GM08714 (cell line): ENCODE measurements around the gene KDF1.

ENCODE experiments used
- H3K4me3 ChIP-seq: fragments of 200-500 bp; sonication (Bioruptor generic); 2 replicates; pipeline ENCODE4 v1.5.1; 2014; ENCODE audit warnings: mild to moderate bottlenecking, low read length, inconsistent platforms
- ZNF274 ChIP-seq: IDR thresholded peaks from 2 replicates; pipeline ENCODE4 v1.6.1; 2012; ENCODE audit warnings: mild to moderate bottlenecking, low read depth, low read length

Gene KDF1

DNA sequence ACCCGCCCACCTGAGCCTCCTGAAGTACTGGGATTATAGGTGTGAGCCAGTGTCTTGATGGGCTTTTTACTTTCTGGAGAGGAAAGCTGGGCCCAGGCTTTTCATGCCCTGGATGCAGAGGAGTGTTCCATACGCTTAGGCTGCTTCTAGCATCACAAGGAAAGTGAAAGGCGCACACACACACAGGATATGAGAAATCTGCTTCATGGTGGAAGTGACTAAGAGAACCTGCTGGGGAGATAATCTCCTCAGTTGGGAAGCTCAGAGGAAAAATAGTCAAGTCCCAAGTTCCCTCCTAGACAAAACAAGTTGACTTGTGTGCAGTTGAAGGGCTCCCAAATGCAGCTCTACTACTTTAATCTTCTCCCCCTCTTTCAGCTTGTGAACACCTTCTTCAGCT is 36.6 kb downstream of the KDF1 start:
- H3K4me3 ChIP-seq = no peak overlapping the region
- no peak for TF ChIP-seq ZNF274

DNA sequence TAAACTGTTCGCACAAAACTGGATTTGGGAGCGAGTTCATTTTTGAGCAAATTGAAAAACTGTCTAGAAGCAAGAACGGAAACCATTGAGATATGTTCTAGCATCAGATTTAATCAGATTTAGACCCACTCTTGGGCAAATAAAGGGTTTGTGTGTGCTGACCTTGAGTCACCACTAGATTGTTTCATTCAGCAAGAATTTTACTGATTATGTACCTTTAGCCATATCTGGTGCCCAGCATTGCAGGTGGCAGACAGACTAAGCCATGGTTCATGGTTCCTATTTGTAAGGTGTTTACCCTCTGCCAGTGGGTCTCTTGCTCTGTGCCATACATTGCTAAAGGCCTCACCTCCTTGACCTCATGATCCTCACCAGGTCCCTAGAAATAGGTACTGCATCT is 37.4 kb downstream of the KDF1 start:
- TF ChIP-seq ZNF274 = no peak
- peak overlapping the region; percentile 99 for H3K4me3 ChIP-seq

DNA sequence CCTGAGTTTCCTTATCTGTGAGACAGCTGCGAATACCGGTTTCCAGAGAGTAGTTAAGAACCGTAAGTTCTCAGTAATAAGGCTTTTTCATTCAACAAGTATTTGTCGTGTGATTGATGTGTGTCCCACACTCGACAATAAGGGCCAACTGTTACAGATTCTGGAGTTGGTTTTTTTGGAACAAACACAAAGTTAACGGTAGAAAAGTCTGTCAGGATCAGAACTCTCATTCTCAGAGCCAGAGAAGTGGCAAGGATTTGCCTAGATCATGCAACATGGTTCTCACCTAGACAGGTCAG is 37.9 kb downstream of the KDF1 start:
- no peak for TF ChIP-seq ZNF274

DNA sequence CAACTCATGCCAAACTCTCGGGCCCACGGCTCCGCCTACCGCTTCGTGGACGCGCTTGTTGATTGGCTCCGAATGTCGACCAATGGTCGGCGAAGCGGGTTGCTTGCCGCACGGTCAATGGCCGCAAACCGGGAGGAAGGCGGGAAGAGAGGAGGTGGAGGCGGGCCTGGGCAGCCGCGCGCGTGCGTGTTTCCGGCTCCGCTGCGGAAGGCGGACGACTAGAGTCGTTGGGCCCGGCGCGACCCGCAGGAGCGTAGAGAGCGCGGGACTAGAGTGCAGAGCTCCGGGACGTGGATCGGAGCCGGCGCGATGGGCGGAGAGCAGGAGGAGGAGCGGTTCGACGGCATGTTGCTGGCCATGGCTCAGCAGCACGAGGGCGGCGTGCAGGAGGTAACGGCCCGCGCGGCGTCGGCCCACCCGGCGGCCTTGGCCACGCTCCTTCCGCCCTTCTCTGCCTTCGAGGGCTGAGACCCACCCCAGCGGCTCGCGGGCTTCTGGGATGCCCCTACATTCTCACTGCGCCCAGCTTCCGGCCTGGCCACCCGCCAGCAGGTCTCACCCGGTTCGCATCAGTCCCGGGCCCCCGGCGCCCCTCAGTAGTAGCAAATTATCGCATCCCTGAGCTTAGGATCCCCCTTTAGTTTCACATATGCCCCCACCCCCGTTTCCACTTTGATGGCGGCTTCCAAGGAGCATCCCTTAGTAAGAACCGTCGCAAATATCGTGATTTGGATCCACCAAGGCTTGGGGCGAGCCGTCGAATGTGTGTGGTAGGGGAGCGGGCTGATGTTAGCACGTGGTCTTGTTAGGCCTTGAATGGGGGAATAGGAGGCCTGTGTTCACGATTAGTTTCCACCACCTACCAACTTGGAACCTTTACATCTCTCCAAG is 38.5 kb downstream of the KDF1 start, which contains the start of gene NUDC:
TSS of gene NUDC (plus strand) at position 204 of the 891 bp plus-strand sequence. CDS start at position 310, 106 bp downstream.
- peak within 1 kb of the TSS; percentile 99 for H3K4me3 ChIP-seq
- TF ChIP-seq ZNF274 = no peak

More for the DNA sequence above, 37.9 kb downstream of the KDF1 start:
- H3K4me3 ChIP-seq = peak overlapping the region; percentile 99

DNA sequence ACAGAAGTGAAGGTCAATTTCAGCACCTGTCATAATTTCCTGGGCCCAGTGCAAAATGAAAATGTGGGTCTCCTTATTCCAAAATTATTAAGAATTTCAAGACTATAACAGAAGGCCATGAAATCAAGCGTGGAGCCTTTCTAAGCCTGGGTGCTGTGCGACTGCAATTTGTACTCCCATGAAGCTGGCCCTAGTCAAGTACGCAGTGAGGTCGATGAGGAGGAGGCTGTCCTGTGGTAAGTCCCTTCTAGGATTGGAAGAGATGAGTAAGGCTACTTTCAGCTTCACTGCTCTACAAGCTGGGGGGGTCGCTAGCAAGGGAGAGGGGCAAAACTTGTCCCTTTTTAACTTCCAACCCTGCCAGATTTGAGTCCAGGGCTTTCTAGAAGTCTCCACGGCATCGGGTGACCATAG is 39.1 kb downstream of the KDF1 start:
- peak overlapping the region; percentile 37; the same call in 1 of the 2 replicates for H3K4me3 ChIP-seq
- TF ChIP-seq ZNF274 = no peak

DNA sequence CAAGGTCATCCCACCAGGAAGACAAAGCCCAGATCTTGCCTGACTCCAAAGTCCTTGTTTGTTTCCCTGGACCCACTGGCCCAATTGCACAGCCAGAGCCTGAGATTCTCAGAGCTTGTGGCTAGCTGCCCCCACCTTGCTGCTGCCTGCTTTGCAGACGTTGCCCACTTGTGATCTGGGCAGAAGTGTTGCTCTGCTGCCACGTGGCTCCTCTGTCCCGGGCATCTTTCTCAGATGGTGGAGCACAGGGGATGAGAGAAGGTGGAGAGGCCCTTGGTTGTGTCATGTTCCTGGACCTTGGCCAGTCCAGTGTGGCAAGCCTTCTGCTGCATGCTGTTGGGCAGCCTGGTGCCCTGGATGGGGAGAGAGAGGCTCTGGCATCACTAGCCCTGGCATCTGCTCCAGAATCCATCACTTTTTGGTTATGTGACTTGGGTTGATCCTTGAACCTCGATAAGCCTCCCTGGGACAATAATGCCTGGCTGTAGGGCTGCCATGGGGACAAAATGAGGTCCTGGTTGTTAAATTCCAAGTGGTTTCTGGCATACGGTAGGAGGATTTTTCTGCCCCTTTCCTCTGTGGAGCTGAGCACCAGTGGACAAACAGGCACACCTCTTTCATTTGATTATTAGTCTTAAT is 44.9 kb downstream of the KDF1 start:
- TF ChIP-seq ZNF274 = no peak
- H3K4me3 ChIP-seq = no peak overlapping the region

DNA sequence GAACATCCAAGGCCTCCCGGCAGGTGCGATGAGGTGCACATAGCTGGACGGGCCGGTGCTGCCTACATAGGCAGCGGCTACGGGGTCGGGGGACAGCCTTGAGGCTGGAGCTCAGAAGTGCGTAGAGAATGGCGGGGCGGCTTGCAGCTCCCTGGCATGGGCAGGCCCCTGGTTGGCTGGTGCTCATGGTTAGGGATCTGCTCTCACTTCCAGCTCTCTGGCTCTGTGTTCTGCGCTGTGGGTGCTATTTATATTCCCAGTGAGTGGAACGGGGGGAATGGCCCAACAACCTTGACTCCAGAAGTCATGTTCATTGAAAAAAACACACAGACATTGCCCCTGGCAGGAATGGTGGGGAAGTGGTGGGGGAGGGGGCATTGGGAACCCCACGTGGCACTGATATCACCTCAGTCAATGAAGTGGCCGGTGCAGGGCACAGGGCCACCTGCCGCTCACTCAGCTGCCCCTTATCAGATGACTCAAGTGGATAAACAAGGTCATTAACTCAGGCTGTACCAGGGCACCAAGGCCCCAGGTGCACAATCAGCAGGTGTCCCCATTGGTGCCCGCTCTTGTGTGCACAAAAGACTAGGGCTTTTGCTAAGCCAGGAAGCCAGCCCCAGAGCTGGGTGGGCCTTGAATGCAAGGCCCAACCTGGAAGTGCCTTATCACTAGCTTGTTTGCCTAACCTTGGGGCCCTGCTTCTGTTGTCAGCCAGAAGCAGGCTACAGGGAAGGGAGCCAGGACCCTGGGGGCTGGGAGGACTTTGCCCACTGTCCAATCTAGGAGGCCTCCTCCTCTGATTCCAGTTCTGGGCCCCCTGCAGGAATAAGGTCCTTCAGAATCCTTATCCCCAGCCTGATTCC is 46.3 kb downstream of the KDF1 start, which contains the start of gene NR0B2:
TSS of gene NR0B2 (minus strand) at position 222 of the 866 bp plus-strand sequence. CDS start at position 187, 35 bp downstream.
- no peak for TF ChIP-seq ZNF274
- H3K4me3 ChIP-seq = no peak within 1 kb of the TSS

DNA sequence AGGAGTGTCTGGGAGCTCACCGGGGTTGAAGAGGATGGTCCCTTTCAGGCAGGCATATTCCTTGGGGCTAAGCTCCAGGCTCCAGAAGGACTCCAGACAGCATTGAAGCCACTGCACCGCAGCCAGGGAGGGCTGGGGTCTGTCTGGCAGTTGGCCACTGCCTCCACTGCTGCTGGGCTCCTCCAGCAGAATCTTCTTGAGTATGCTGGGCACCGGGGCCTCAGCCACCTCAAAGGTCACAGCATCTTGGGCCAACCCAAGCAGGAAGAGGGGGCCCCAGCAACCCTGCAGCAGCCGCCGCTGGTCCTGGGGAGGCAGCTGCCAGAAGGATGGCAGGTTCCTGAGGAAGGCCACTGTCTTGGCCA is 46.9 kb downstream of the KDF1 start:
- H3K4me3 ChIP-seq = no peak overlapping the region
- TF ChIP-seq ZNF274 = no peak

DNA sequence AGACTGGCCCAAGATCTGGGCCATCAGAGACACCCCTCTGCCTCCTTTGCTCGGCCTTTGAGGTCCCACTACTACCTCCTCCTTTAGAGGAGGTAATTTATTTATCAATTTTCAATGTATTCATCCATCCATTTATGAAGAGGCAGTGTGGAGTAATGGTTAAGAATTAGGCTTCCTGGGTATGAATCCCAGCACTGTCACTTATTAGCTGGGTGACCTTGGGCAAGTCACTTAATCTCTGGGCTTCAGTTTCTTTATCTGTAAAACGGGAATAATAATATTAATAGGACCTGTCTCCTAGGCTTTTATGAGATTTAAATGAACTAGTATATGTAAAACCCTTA is 48.1 kb downstream of the KDF1 start:
- TF ChIP-seq ZNF274 = no peak
- no peak overlapping the region for H3K4me3 ChIP-seq

DNA sequence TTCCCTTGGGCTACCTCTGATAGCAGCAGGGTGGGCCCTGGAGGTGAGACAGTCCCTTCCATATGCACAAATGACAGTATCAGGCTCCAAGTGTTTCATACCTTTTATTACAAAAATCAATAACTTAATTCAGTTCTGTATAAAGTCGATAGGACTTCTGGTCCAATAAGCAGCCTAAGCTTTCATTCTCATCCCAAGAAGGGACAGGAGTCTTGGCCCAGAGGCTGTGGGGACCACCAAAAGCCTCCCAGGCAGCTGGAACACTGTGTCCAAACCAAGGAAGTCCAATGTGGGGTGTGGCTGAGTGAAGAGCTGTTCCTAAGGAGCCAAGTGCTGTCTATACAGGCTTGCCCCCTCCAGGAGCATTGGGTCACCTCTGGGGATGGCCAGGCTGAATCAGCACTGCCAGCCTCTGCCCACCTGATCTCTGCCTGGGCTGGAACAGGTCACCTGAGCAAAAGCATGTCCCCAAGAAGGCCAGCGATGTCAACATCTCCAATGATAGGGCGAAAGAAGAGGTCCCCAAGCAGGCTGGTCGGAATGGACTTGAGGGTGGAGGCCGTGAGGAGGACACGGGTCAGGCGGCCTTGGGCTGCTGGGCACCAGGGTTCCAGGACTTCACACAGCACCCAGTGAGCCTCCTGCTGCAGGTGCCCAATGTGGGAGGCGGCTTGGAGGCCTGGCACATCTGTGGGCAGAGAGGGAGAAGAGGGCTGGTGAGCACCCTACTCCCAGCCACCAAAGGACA is 48.7 kb downstream of the KDF1 start:
- TF ChIP-seq ZNF274 = no peak
- no peak overlapping the region for H3K4me3 ChIP-seq

DNA sequence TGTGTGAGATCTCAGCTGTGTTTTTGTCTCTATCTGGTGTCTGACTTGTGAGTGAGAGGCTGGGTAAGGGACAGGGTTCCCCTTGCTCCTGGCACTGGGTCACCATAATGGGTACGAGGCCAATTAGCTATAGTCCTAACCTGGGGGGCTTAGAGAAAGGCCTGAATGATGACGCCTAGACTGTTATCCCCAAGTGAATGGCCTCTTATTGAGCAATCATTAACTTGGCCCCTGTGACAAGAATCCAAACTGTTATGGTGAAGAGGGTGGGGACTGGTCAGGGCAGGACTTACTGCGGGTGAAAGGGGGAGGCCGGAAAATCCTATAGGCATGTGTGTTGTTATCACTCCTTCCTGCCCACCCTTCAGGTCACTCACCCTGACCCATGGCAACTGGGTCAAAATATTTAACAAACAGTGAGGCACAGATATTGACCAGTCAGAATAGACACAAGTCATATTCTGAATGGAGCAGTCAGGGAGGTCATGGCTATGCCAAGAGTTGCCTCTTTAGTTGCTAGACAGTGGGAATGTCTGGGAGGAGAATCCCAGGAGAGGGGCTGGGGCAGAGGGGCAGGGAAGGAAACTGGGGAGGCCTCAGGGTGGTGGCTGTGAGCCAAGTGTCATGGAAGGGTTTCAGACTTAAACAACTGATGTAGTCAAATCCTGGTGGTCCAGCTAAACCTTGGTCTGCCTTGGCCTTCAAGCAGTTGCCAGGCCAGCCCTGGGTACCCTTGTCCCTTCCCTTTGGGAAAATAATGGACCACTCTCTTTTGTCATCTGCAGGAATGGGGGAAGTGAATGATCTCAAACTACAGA is 49.7 kb downstream of the KDF1 start:
- no peak for TF ChIP-seq ZNF274

DNA sequence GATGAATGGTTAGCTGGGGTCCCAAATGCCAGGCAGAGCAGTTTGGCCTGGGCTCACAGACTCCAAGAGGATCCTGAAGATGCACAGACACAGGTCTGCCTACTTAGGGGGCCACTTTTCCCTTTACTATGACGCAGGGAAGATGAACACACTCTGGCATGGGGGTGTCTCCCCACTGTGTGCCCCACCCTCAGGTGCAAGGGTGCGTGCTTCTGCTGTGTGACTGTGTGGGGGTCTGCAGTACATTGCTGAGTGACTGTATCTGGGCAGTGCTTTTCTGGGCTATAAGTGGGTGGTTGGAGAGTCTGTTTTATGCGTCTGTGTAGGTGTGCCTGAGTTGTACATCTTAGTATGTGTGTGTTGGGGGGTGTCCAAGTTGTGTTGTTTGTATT is 50.3 kb downstream of the KDF1 start:
- no peak for TF ChIP-seq ZNF274
- H3K4me3 ChIP-seq = no peak overlapping the region

More for the DNA sequence above, 49.7 kb downstream of the KDF1 start:
- no peak overlapping the region for H3K4me3 ChIP-seq
